Stimulated activated CD4-positive, alpha-beta T cell treated with anti-CD3 and anti-CD28 coated beads, Interleukin-15, amount 100 ng/mL, for 48 hours (primary cell): Measurements from ENCODE around the gene RELA.
A peak's percentile ranks its signal among the peaks of the same experiment; 100 is the strongest.
"Not testable (repeated sequence)": the region's sequence is repeated elsewhere in the genome, so short reads cannot be mapped to it uniquely, and the experiment has no call there.

Source experiments
- DNase-seq, 2 donors: peaks; one replicate each; pipeline ENCODE4 v3.0.0-alpha.2; 2020; ENCODE audit warnings: low read depth in 2 of 2

RELA gene

DNA sequence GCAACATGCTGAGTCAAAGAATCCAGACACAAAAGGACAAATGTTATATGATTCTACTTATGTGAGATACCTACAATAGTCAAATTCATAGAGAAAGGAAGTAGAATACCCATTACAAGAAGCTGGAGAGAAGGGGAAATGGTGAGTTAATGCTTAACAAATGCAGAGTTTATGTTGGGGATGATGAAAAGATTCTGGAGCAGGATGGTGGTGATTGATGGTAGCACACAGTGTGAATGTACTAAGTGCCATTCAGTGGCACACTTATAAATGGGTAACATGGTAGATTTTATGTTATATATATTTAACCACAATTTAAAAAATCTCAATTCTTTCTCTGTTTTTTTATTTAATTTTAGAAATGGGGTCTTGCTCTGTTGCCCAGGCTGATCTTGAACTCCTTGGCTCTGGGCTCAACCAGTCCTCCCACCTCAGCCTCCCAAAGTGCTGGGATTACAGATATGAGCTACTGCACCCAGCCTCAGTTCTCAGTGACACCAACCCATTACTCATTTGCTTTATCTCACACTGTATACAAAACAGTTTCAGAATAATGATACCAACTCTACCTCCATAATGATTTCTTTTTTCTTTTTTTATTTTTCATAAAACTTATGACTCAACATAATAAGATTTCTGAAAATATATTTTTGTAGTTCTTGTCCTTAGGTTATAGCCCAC is 9.6 kb upstream of the RELA start:
- no peak for DNase-seq

GRCh38 chr11:65663639-65664200 is 1.0 kb upstream of the RELA start:
- no peak for DNase-seq

- no peak for DNase-seq
Observed at GRCh38 chr11:65662247-65662798, 393 bp downstream of the RELA start.

DNA sequence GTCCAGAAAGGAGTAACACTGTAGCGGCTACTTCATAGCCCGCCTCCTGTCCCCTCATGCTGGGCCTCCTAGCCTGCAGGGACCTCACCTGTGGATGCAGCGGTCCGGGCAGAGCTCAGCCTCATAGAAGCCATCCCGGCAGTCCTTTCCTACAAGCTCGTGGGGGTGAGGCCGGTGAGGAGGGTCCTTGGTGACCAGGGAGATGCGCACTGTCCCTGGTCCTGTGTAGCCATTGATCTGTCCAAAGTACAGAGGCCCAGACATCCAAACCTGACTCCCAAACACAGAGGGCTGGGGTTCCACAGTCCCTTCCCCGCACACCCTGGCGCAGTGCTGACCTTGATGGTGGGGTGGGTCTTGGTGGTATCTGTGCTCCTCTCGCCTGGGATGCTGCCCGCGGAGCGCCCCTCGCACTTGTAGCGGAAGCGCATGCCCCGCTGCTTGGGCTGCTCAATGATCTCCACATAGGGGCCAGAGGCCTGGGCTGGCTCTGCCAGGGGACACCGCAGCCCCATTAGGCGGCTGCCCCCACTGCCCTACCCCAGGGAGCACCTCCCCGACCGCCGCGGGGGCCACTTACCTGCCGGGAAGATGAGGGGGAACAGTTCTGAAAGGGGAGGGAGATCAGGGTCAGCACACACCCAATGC is 993 bp downstream of the RELA start:
- DNase-seq, result no peak

DNA sequence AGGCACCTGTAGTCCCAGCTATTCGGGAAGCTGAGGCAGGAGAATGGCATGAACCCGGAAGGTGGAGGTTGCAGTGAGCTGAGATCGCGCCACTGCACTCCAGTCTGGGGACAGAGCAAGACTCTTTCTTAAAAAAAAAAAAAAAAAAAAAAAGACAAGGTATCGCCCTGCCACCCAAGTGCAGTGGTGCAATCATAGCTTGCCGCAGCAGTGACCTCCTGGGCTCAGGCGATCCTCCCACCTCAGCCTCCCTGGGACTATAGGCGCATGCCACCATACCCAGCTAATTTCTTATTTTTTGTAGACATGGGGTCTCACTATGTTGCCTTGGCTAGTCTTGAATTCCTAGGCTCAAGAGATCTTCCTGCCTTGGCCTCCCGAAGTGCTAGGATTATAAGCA is 1.8 kb downstream of the RELA start:
- DNase-seq, result not testable (repeated sequence)

DNA sequence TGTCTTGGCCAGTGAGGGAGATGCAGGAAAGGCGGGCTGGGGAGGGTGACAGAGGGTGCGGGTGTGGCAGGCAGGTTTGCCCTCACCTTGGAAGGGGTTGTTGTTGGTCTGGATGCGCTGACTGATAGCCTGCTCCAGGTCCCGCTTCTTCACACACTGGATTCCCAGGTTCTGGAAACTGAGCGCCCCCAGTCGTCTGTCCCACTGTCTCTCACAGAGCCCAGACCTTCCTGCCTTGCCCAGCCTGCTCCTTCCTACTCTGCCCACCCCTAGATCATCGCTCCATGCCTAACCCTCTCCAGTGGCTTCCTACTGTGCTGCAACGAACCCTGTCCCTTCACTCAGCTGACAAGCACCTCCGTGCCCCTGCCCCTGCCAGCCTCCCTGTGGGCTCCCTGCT is 2.7 kb downstream of the RELA start:
- DNase-seq, result no peak

DNA sequence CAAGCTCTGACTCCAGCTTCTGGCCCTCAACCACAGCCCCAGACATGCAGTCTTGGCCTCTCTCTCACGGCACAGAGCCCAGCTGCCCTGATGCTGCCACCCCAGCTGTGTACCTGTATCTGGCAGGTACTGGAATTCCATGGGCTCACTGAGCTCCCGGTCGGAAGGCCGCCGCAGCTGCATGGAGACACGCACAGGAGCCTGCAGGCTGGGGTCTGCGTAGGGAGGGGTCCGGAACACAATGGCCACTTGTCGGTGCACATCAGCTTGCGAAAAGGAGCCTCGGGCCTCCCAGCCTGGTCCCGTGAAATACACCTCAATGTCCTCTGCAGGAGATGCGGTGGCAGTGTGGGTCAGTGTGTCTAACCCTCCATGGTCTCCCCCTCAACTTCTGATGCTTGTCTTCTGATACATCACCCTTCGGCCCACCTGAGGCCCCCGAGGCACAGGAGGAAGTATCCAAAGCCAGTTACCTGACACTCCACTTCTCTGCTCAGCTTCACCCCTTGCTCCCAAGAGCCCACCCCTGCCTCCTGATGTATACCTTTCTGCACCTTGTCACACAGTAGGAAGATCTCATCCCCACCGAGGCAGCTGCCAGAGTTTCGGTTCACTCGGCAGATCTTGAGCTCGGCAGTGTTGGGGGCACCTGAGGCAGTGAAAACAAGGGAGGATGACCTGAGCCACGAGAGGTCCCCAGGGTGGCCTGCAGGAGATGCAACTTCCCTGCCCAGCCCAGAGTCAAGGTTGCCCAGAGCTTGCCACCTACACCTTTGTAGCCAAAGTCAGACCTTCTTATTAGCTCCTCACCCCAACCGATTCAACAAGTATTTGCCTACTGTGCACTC is 4.3 kb downstream of the RELA start:
- DNase-seq, result no peak

- no peak for DNase-seq
Observed at GRCh38 chr11:65657426-65657825, 5.3 kb downstream of the RELA start.

GRCh38 chr11:65655570-65656332 is 7.0 kb downstream of the RELA start:
- no peak for DNase-seq

DNA sequence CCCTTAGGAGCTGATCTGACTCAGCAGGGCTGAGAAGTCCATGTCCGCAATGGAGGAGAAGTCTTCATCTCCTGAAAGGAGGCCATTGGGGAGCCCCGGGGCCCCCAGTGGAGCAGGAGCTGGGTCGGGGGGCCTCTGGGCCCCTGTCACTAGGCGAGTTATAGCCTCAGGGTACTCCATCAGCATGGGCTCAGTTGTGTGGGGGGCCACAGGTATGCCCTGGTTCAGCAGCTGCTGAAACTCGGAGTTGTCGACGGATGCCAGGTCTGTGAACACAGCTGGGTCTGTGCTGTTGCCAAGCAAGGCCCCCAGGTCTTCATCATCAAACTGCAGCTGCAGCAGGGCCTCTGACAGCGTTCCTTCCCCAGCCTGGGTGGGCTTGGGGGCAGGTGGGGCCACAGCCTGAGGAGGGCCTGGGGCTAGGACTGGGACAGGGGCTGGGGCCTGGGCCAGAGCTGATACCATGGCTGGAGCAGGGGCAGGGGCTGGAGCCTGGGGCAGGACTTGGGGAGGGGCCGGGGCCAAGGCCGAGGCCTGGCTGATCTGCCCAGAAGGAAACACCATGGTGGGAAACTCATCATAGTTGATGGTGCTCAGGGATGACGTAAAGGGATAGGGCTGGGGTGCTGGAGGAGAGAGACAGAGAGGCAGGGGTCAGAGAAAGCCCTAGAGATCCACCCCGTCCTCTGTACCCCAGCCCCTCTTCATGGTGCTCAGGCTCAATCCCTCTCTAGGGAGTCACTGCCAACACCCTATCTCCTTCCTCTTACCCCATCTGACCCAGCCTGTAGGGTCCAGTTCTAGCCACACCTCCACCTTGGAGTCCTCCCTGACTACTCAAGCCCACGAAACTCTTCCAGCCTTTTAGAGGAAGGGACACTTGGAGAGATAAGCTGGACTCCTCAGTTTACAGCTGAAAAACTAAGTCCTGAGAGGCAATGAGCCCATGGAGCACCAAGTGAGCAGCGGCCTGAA is 8.1 kb downstream of the RELA start:
- DNase-seq, result no peak

GRCh38 chr11:65653229-65654225 is 9.2 kb downstream of the RELA start:
- no peak for DNase-seq

GRCh38 chr11:65652511-65653228 is 10.0 kb downstream of the RELA start:
- DNase-seq, result peak; percentile 87 to 95

DNA sequence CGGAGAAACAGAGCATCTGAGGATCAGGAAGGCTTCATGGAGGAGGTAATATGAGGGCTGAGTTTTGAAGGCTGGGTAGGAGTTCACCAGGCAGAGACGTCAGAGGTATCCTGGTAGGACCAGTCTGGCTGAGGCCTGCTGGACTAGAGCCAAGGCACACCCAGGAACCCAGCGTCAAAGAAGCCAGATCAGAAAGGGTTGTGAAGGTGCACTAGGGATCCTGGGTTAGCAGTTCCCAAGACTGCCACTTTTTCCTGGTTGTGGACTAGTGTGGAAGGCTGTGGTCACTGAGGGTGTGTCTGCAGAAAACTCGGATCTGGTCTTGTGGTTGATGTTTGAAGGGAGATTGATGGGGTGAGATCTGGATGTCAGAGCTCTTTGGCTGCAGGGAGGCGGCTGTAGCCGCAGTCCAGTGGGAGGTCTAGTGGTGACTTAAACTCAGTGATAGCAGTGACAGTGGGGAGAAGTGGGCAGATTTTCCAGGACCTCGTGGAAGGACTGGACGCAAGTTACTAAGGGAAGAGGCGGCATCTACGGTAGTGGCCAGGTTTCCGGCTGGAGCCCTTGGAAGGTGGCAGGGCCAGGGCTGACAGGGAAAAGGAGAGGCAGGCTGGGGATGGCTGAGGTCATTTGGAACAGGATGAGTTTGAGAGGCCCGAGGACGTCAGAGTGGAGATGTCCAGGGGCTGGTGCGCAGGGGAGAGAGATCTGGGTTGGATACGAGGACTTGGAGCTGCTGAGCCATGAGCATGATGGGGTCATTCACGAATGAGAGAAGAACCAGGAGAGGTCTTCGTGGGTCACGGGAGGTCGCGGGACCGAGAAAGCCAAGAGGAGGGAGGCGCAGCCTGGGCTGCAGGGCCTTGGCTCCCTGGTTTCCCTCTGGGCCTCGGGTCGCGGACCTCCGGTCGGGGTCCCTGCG is 10.9 kb downstream of the RELA start:
- no peak for DNase-seq

DNA sequence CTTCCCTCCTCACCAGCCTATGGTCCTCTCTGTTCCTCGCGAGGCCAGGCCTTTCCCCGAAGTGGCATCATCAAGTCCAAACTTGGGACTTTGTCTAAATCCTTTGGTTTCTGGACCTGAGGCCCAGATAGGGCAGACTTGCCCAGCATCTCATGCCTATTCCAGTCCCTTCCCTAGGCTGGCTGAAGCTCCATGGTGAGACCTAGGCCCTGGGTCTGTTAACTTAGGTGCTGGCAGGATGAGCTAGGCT is 11.5 kb downstream of the RELA start:
- no peak for DNase-seq

DNA sequence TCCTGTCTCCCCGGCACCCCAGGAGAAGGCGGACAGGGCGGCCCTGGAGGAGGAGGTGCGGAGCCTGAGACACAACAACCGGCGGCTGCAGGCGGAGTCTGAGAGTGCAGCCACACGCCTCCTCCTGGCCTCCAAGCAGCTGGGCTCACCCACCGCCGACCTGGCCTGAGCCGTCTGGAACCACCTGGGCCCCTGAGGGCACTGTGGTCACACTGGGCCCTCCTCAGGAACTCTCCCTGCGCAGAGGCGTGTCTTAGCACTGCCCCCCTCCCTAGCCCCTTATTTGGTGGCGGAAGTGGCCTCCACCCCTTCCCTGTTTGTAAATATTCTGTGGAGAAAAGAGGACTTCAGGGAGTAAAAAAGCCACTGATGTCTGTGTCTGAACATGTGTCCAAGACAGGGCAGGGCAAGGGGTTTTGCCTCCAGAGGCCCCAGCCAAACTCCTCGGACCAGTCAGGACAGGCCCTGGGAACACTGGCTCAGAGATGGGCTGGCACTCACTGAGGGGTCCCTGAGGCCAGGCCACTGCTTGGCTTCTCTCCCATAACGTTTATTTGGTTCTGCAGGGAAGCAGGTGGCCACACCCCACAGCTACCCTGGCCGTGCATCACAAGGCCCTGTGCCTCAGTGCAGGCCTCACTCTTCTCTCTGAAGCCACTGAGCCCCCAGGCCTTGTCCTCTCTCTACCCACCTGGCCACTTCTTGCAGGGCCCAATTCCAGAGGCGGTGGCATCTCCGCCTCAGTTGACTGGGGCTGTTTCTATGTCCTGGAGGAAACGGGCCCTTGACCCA is 12.0 kb downstream of the RELA start:
- DNase-seq, result no peak

GRCh38 chr11:65649656-65650546 is 12.8 kb downstream of the RELA start:
- DNase-seq, result no peak
